ENCODE measurements around the gene ASXL1. TPM values are rescaled to one million over a fixed set of nuclear protein-coding genes. Genes with fewer than 3 reads are reported as not detected.

Gene ASXL1
- total and polyA plus RNA-seq, 2 experiments from 2014 or later = 10.4 to 29.0 TPM

GRCh38 chr20:32368323-32368722 is 10.2 kb downstream of the ASXL1 start (continued):
- no peak for TF ChIP-seq STAT1 (IDR thresholded peaks at IDR 0.05; ENCODE audit: unreplicated experiment)
- no peak for TF ChIP-seq CTCF (conservative IDR thresholded peaks at IDR 0.05; ENCODE audit: low read depth in 2 of 2)

- H3K27me3 ChIP-seq (ENCODE audit: insufficient read depth) = peaks cover 15% of the 10 kb centered on the region; the same call in 1 of the 2 replicates
- Mint-ChIP-seq H3K36me3 (ENCODE audit: low read depth) (no peaks in the 10 kb centered on the region), H3K9me3 (no peaks in the 10 kb centered on the region), H3K27ac (no peak overlapping the region), H3K4me1 (peaks cover 6% of the 10 kb centered on the region; the same call in 2 of the 3 replicates), H3K27me3 (ENCODE audit: insufficient read depth, low read depth, poor library complexity) (no peaks in the 10 kb centered on the region), H3K4me3 (no peak overlapping the region)
- H3K4me2 ChIP-seq = no peak overlapping the region
- H3K36me3 ChIP-seq (ENCODE audit: insufficient read depth) = no peaks in the 10 kb centered on the region
- H3K4me1 ChIP-seq (ENCODE audit: insufficient read depth) = no peaks in the 10 kb centered on the region
- peaks cover 71% of the 10 kb centered on the region for H4K20me1 ChIP-seq (replicated peaks; ENCODE audit: insufficient read depth)
- peaks cover 31% of the 10 kb centered on the region for H3K79me2 ChIP-seq (replicated peaks; ENCODE audit: insufficient read depth)
- TF ChIP-seq EZH2phosphoT487 (IDR thresholded peaks at IDR 0.05; ENCODE audit: unreplicated experiment) (no peak), CTCF (conservative IDR thresholded peaks at IDR 0.05; ENCODE audit: low read depth in 2 of 2) (no peak), JUNB (IDR thresholded peaks at IDR 0.05; ENCODE audit: unreplicated experiment) (no peak)
- H3K27ac ChIP-seq (ENCODE audit: low read depth) = no peak overlapping the region
- ATAC-seq (peak; percentile 77), DNase-seq (ENCODE audit: low spot score) (peak; percentile 57)
- H3F3A ChIP-seq (replicated peaks; ENCODE audit: low read depth) = no peaks in the 10 kb centered on the region; the same call in 1 of the 2 replicates
- no peaks in the 10 kb centered on the region for H3K9me2 ChIP-seq (ENCODE audit: insufficient read depth)
- H2AFZ ChIP-seq = no peak overlapping the region
- H3K4me3 ChIP-seq = no peak overlapping the region
These were observed 10.8 kb downstream of the ASXL1 start for GRCh38 chr20:32368925-32369324.

- H2AFZ ChIP-seq = no peak overlapping the region
- Mint-ChIP-seq H3K9me3 (no peaks in the 10 kb centered on the region), H3K36me3 (ENCODE audit: low read depth) (no peaks in the 10 kb centered on the region), H3K27ac (no peak overlapping the region), H3K27me3 (ENCODE audit: insufficient read depth, low read depth, poor library complexity) (no peaks in the 10 kb centered on the region), H3K4me1 (peaks cover 6% of the 10 kb centered on the region; the same call in 2 of the 3 replicates), H3K4me3 (no peak overlapping the region)
- H3K9me2 ChIP-seq (ENCODE audit: insufficient read depth) = no peaks in the 10 kb centered on the region
- ATAC-seq (no peak), DNase-seq (ENCODE audit: low spot score) (no peak)
- H3K36me3 ChIP-seq (ENCODE audit: insufficient read depth) = no peaks in the 10 kb centered on the region
- H3F3A ChIP-seq (replicated peaks; ENCODE audit: low read depth) = no peaks in the 10 kb centered on the region; the same call in 1 of the 2 replicates
- no peaks in the 10 kb centered on the region for H3K4me1 ChIP-seq (ENCODE audit: insufficient read depth)
- TF ChIP-seq JUNB (IDR thresholded peaks at IDR 0.05; ENCODE audit: unreplicated experiment) (no peak), ZNF462 (CRISPR knock-in tag; IDR thresholded peaks at IDR 0.05) (no peak), CTCF (conservative IDR thresholded peaks at IDR 0.05; ENCODE audit: low read depth in 2 of 2) (no peak), EZH2phosphoT487 (IDR thresholded peaks at IDR 0.05; ENCODE audit: unreplicated experiment) (no peak)
- H3K4me3 ChIP-seq = no peak overlapping the region
- H3K4me2 ChIP-seq = no peak overlapping the region
- no peaks in the 10 kb centered on the region for H3K27me3 ChIP-seq (ENCODE audit: insufficient read depth)
- peaks cover 61% of the 10 kb centered on the region for H4K20me1 ChIP-seq (replicated peaks; ENCODE audit: insufficient read depth)
- peaks cover 11% of the 10 kb centered on the region for H3K79me2 ChIP-seq (replicated peaks; ENCODE audit: insufficient read depth)
- H3K27ac ChIP-seq (ENCODE audit: low read depth) = no peak overlapping the region
These were observed 12.8 kb downstream of the ASXL1 start for GRCh38 chr20:32370897-32371296.

Measured in GM23338 (cell line).